Measurements from ENCODE around the gene RALGAPB. TPM values are rescaled to one million over a fixed set of nuclear protein-coding genes. Genes with fewer than 3 reads are reported as not detected.

The RALGAPB gene
- polyA plus RNA-seq, 5 donors, result 27.0 to 41.5 (median 37.5) TPM

GRCh38 chr20:38547288-38548085 lies 74.8 kb downstream of the RALGAPB start:
- DNase-seq, result no peak

GRCh38 chr20:38548356-38549083 lies 75.9 kb downstream of the RALGAPB start:
- DNase-seq, result no peak

- DNase-seq, result no peak
Measured at GRCh38 chr20:38550274-38550673, 77.6 kb downstream of the RALGAPB start.

- no peak for DNase-seq
Measured at GRCh38 chr20:38551056-38551626, 78.5 kb downstream of the RALGAPB start.

GRCh38 chr20:38554986-38555385 lies 82.3 kb downstream of the RALGAPB start:
- no peak for DNase-seq

- no peak for DNase-seq
Measured at GRCh38 chr20:38555395-38555794, 82.8 kb downstream of the RALGAPB start.

GRCh38 chr20:38557174-38557573 lies 84.5 kb downstream of the RALGAPB start:
- DNase-seq, result no peak

- no peak for DNase-seq
Measured at GRCh38 chr20:38558596-38559360, 86.1 kb downstream of the RALGAPB start.

GRCh38 chr20:38559764-38560163 lies 87.1 kb downstream of the RALGAPB start:
- DNase-seq, result no peak

GRCh38 chr20:38563802-38564431 lies 91.3 kb downstream of the RALGAPB start:
- no peak for DNase-seq

- DNase-seq, result no peak
Measured at GRCh38 chr20:38564680-38565079, 92.0 kb downstream of the RALGAPB start.

GRCh38 chr20:38566036-38566598 lies 93.5 kb downstream of the RALGAPB start:
- DNase-seq, result no peak

- DNase-seq, result no peak
Measured at GRCh38 chr20:38569747-38570525, 97.3 kb downstream of the RALGAPB start.

- no peak for DNase-seq
Measured at GRCh38 chr20:38573413-38573812, 100.8 kb downstream of the RALGAPB start.

GRCh38 chr20:38579219-38579910 lies 106.7 kb downstream of the RALGAPB start:
- no peak for DNase-seq

- no peak for DNase-seq
Measured at GRCh38 chr20:38579921-38580320, 107.3 kb downstream of the RALGAPB start.

- DNase-seq, result no peak
Measured at GRCh38 chr20:38581013-38581412, 108.4 kb downstream of the RALGAPB start, which contains the start of gene ADIG. Gene ADIG, plus strand, starts transcription at chr20:38581197. Its CDS starts 54 bp downstream, at chr20:38581251.

GRCh38 chr20:38581830-38582358 lies 109.3 kb downstream of the RALGAPB start:
- no peak for DNase-seq

GRCh38 chr20:38583306-38583705 lies 110.7 kb downstream of the RALGAPB start:
- DNase-seq, result no peak

Measured in right lung (tissue), 5 donors.